SK-N-MC (cell line): ENCODE results near the gene CES5A.

Experiments used
- DNase-seq: peaks from one replicate; pipeline ENCODE4 v3.0.0-alpha.2; 2011; ENCODE audit warnings: low read depth, low spot score
- H3K27ac ChIP-seq: fragments of 200-600 bp; sonication (generic); 2 replicates; pipeline ENCODE4 v1.5.1; 2016; ENCODE audit warnings: mixed run types
- H3K36me3 ChIP-seq: fragments of 200-600 bp; sonication (generic); 2 replicates; pipeline ENCODE4 v1.6.1; 2017; ENCODE audit warnings: antibody characterized with exemption, low read length, mixed read lengths; ENCODE audit not compliant: insufficient read depth
- H3K4me3 ChIP-seq: fragments of 200-600 bp; sonication (generic); 2 replicates; pipeline ENCODE4 v1.5.1; 2016
- H3K9ac ChIP-seq: fragments of 200-600 bp; sonication (generic); 2 replicates; pipeline ENCODE4 v1.8.0; 2017; ENCODE audit warnings: mixed run types, mixed read lengths; ENCODE audit not compliant: insufficient read length
- H3K9me3 ChIP-seq: fragments of 200-600 bp; sonication (generic); 2 replicates; pipeline ENCODE4 v1.6.1; 2017; ENCODE audit warnings: low read depth, mild to moderate bottlenecking, antibody characterized with exemption, low read length, moderate library complexity, mixed read lengths
- EZH2 ChIP-seq: fragments of 200-600 bp; sonication (generic); IDR thresholded peaks from one replicate; pipeline ENCODE4 v1.6.1; 2017; ENCODE audit warnings: antibody characterized with exemption
- FOXP2 ChIP-seq: optimal IDR thresholded peaks from 2 replicates; pipeline ENCODE3; 2011; ENCODE audit warnings: mild to moderate bottlenecking, moderate library complexity; ENCODE audit not compliant: insufficient read depth; ENCODE audit errors: extremely low read length, control extremely low read depth
- POLR2AphosphoS5 ChIP-seq: IDR thresholded peaks from 2 replicates; pipeline ENCODE4 v1.6.1; 2012; ENCODE audit warnings: mild to moderate bottlenecking, low read depth, low read length, borderline replicate concordance

Gene CES5A

GRCh38 chr16:55909876-55910275 is 34.7 kb upstream of the CES5A start:
- TF ChIP-seq POLR2AphosphoS5: no peak
- TF ChIP-seq FOXP2: no peak
- TF ChIP-seq EZH2: no peak
- H3K36me3 ChIP-seq: no peaks in the 10 kb centered on the region
- no peak for DNase-seq
- H3K27ac ChIP-seq: no peak overlapping the region
- no peak overlapping the region for H3K9ac ChIP-seq
- no peak overlapping the region for H3K4me3 ChIP-seq
- no peaks in the 10 kb centered on the region for H3K9me3 ChIP-seq

DNA sequence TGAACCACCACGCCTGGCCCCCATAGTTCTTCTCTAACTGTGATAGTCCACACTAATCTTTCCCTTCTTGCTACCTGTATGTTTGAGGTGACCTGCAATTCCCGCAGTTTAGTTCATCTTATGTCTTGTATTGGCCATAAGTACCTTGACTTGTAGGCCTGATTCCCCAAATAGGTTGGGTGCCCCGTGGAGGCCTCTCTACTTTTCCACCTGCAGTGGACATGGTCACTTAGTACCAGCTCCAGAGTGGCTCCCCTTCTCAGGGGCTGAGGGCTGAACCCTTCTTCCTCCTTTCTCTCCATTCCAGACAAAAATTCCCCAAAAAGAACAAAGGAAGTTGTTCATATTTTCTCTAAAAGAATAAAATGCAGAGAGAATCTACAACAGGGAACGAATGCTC is 33.5 kb upstream of the CES5A start:
- H3K27ac ChIP-seq: no peak overlapping the region
- DNase-seq: no peak
- H3K36me3 ChIP-seq: no peaks in the 10 kb centered on the region
- H3K4me3 ChIP-seq: no peak overlapping the region
- H3K9ac ChIP-seq: no peak overlapping the region
- TF ChIP-seq EZH2 (no peak), POLR2AphosphoS5 (no peak), FOXP2 (no peak)
- H3K9me3 ChIP-seq: no peaks in the 10 kb centered on the region

DNA sequence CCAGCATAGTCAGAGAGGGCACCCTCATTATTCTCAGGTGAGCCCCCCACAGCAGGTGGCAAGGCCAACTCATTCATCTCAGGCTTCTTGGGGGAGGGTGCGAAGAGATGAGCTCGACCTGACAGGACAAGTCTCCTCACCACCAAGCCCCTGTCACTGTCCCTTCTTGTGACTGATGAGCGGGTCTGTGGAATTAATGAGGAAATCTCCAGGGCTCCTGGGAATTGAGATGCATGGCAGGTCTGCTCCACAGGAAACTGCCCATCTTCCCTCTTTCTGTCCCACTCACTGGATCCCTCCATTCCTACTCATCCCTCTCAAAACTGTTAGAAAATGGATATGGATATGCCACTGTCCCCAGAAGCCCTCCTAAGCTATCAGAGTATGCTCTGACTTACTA is 32.5 kb upstream of the CES5A start:
- TF ChIP-seq POLR2AphosphoS5 (no peak), EZH2 (no peak), FOXP2 (no peak)

DNA sequence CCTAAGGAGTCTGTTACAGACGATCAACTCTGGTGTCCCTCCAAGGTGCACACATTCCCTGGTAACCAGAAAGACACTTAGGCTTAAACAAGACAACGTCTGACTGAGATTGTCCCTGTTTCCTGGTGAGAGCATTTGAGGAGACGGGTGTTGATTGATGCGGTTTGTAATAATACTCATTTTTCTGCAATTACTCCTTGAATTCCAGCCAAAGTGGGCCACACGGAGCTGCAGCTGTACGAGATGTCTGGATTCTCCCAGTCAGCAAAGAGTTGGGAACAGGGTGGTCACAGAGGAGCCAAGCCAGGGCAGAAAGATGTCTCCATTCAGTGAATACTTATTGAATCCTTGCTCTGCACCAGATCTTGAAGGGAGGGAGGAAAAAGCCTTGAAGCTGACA is 30.9 kb upstream of the CES5A start:
- Histone ChIP-seq H3K4me3 (no peak overlapping the region), H3K36me3 (no peaks in the 10 kb centered on the region), H3K9me3 (no peaks in the 10 kb centered on the region), H3K27ac (no peak overlapping the region), H3K9ac (no peak overlapping the region)
- no peak for TF ChIP-seq POLR2AphosphoS5
- no peak for TF ChIP-seq EZH2
- no peak for TF ChIP-seq FOXP2
- no peak for DNase-seq

More for the DNA sequence above, 32.5 kb upstream of the CES5A start:
- no peaks in the 10 kb centered on the region for H3K9me3 ChIP-seq
- no peak overlapping the region for H3K9ac ChIP-seq
- H3K4me3 ChIP-seq: no peak overlapping the region
- DNase-seq: no peak
- H3K27ac ChIP-seq: no peak overlapping the region
- no peaks in the 10 kb centered on the region for H3K36me3 ChIP-seq

DNA sequence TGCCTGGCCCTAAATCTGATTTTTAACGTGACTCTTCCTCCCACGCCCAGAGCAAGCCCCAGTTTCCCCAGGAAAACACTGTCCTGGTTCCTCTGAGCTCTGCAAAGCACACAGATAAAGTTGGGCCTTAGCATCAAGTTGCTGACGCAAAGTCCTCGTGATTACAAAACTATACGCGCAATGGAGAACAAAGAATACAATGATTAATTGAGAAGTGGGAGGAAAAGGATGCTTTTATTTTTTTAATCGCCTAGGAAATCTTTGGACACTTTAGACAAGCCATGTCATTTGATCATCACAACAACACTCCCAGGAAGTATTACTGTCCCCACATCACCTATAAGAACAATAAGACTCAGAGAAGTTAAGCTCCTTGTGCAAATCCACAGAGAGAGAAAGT is 30.5 kb upstream of the CES5A start:
- TF ChIP-seq EZH2 (no peak), POLR2AphosphoS5 (no peak), FOXP2 (no peak)
- Histone ChIP-seq H3K36me3 (no peaks in the 10 kb centered on the region), H3K4me3 (no peak overlapping the region), H3K27ac (no peak overlapping the region), H3K9ac (no peak overlapping the region), H3K9me3 (no peaks in the 10 kb centered on the region)
- no peak for DNase-seq

DNA sequence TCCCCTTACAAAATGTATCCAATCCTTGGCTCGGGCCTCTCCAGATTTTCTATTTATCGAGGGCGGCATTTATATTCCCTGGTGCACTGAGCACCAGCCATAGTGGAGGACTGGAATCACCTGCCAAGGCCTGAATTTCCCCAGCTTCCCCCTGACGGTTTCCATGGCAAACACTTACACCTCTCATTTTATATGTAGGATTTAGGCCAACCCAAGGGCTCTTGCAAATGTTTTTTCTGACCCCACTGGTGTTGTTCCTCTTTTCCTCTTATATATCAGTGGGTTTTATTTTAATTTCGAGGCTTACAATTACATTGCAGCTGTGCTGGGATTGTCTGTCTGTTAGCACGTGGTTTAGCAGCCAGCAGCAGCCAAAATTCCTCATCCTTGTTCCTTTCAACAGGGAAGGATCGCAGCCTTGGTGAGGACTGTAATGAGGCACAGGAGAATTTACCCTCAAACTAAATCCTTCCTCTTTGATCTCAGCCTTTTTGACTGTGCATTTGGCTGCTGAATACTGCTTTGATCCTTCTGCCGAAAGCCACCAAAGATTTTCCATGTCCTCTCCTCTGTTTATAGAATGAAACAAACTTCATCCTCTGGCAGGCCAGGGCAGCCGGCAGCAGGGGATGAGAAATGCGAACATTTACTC is 26.5 kb upstream of the CES5A start:
- H3K9ac ChIP-seq: no peak overlapping the region
- no peak overlapping the region for H3K4me3 ChIP-seq
- DNase-seq: no peak
- no peaks in the 10 kb centered on the region for H3K9me3 ChIP-seq
- TF ChIP-seq FOXP2 (no peak), POLR2AphosphoS5 (no peak), EZH2 (no peak)
- H3K27ac ChIP-seq: no peak overlapping the region
- no peaks in the 10 kb centered on the region for H3K36me3 ChIP-seq

GRCh38 chr16:55900616-55901393 is 25.6 kb upstream of the CES5A start:
- H3K4me3 ChIP-seq: no peak overlapping the region
- DNase-seq: no peak
- no peaks in the 10 kb centered on the region for H3K36me3 ChIP-seq
- no peak overlapping the region for H3K9ac ChIP-seq
- no peaks in the 10 kb centered on the region for H3K9me3 ChIP-seq
- TF ChIP-seq POLR2AphosphoS5: no peak
- no peak for TF ChIP-seq FOXP2
- TF ChIP-seq EZH2: no peak
- no peak overlapping the region for H3K27ac ChIP-seq

DNA sequence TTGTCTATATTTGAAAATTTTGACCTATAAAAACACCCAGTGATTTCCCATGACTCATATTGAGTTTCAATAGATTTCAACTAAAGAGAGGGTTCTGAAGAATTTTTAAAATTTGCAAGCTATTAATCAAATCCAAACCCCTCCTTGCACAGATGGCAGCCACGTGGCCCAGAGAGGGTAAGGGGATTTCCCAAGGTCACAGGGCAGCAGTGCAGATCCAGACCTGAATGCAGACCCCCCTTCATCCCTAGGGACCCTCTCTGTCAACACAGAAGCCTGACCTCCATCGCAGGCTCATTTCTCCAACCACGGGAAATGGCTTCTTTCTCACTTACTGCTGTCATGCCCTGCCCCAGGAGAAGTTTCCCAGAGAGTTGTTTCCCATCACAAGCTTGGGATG is 24.7 kb upstream of the CES5A start:
- Histone ChIP-seq H3K36me3 (no peaks in the 10 kb centered on the region), H3K9ac (no peak overlapping the region), H3K27ac (no peak overlapping the region), H3K9me3 (no peaks in the 10 kb centered on the region), H3K4me3 (no peak overlapping the region)
- DNase-seq: no peak
- no peak for TF ChIP-seq POLR2AphosphoS5
- no peak for TF ChIP-seq EZH2
- TF ChIP-seq FOXP2: no peak
